ENCODE measurements around the gene PRRC1. TPM values are rescaled to one million over a fixed set of nuclear protein-coding genes. Genes with fewer than 3 reads are reported as not detected.

PRRC1 gene
- total RNA-seq, 2 donors from 2014 or later, result 61.7 to 90.3 TPM

GRCh38 chr5:127577458-127577857 lies 60.0 kb downstream of the PRRC1 start:
- Histone ChIP-seq H3K4me3 (ENCODE audit: low read length) (no peak overlapping the region), H3K36me3 (ENCODE audit: control insufficient read depth, insufficient read depth, low read length) (no peaks in the 10 kb centered on the region), H3K27me3 (ENCODE audit: control insufficient read depth, insufficient read depth, low read length, poor library complexity, severe bottlenecking) (no peaks in the 10 kb centered on the region), H3K4me1 (ENCODE audit: control insufficient read depth, insufficient read depth, low read length) (no peaks in the 10 kb centered on the region), H3K27ac (ENCODE audit: low read depth, low read length) (no peak overlapping the region), H3K9ac (ENCODE audit: extremely low read depth, low read length, poor library complexity, severe bottlenecking) (no peak overlapping the region), H3K9me3 (ENCODE audit: control insufficient read depth, low read length) (peaks cover 25% of the 10 kb centered on the region)
- no peaks in the 10 kb centered on the region for H3K36me3 Mint-ChIP-seq (ENCODE audit: low read depth)
- DNase-seq, result no peak
- no peaks in the 10 kb centered on the region for H3K9me3 Mint-ChIP-seq
- no peak overlapping the region for H3K4me3 Mint-ChIP-seq
- TF ChIP-seq, protein P1, sequence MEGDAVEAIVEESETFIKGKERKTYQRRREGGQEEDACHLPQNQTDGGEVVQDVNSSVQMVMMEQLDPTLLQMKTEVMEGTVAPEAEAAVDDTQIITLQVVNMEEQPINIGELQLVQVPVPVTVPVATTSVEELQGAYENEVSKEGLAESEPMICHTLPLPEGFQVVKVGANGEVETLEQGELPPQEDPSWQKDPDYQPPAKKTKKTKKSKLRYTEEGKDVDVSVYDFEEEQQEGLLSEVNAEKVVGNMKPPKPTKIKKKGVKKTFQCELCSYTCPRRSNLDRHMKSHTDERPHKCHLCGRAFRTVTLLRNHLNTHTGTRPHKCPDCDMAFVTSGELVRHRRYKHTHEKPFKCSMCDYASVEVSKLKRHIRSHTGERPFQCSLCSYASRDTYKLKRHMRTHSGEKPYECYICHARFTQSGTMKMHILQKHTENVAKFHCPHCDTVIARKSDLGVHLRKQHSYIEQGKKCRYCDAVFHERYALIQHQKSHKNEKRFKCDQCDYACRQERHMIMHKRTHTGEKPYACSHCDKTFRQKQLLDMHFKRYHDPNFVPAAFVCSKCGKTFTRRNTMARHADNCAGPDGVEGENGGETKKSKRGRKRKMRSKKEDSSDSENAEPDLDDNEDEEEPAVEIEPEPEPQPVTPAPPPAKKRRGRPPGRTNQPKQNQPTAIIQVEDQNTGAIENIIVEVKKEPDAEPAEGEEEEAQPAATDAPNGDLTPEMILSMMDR (conservative IDR thresholded peaks at IDR 0.05), result no peak
- no peak overlapping the region for H3K27ac Mint-ChIP-seq
- H3K4me1 Mint-ChIP-seq, result no peaks in the 10 kb centered on the region
- 87% methylated on average over 1 of the region's 1 CpG; no CpG with 5 or more reads in 1 of the 2 experiments for WGBS, 2 experiments (ENCODE audit: insufficient coverage in 1 of 2, insufficient read length in 1 of 2)
- H3K27me3 Mint-ChIP-seq (ENCODE audit: insufficient read depth), result no peaks in the 10 kb centered on the region

- no peak for DNase-seq
- Histone ChIP-seq H3K4me3 (ENCODE audit: low read length) (no peak overlapping the region), H3K27me3 (ENCODE audit: control insufficient read depth, insufficient read depth, low read length, poor library complexity, severe bottlenecking) (no peaks in the 10 kb centered on the region), H3K27ac (ENCODE audit: low read depth, low read length) (no peak overlapping the region), H3K9ac (ENCODE audit: extremely low read depth, low read length, poor library complexity, severe bottlenecking) (no peak overlapping the region), H3K4me1 (ENCODE audit: control insufficient read depth, insufficient read depth, low read length) (peaks cover 3% of the 10 kb centered on the region), H3K36me3 (ENCODE audit: control insufficient read depth, insufficient read depth, low read length) (no peaks in the 10 kb centered on the region), H3K9me3 (ENCODE audit: control insufficient read depth, low read length) (peaks cover 12% of the 10 kb centered on the region)
- Mint-ChIP-seq H3K36me3 (ENCODE audit: low read depth) (no peaks in the 10 kb centered on the region), H3K27ac (no peak overlapping the region), H3K27me3 (ENCODE audit: insufficient read depth) (no peaks in the 10 kb centered on the region), H3K9me3 (no peaks in the 10 kb centered on the region), H3K4me3 (no peak overlapping the region), H3K4me1 (peaks cover 3% of the 10 kb centered on the region)
- WGBS, 2 experiments (ENCODE audit: insufficient coverage in 1 of 2, insufficient read length in 1 of 2), result 96 to 100% methylated on average over 1 to 2 of the region's 2 CpGs
- TF ChIP-seq, protein P1 (conservative IDR thresholded peaks at IDR 0.05), result no peak
Observed at GRCh38 chr5:127580731-127581130, 63.3 kb downstream of the PRRC1 start.

DNA sequence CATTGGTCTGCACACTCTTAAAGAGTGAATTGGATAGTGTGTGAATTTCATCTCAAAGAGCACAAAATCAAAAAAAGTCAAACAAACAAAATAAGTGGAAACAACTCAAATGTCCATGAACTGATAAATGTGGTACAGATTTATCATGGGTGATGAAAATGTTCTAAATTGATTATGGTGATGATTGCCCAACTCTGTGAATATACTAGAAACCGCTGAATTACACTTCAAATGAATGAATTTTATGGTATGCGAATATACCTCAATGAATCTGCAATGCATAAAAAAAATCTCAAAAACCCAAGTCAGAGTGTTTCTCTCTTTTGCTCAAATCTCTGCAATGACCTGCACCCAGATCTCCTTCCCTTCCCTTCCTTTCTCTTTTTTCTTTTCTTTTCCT lies 64.0 kb downstream of the PRRC1 start:
- Mint-ChIP-seq H3K27me3 (ENCODE audit: insufficient read depth) (no peaks in the 10 kb centered on the region), H3K4me3 (no peak overlapping the region), H3K36me3 (ENCODE audit: low read depth) (no peaks in the 10 kb centered on the region), H3K27ac (no peak overlapping the region), H3K4me1 (peaks cover 11% of the 10 kb centered on the region), H3K9me3 (no peaks in the 10 kb centered on the region)
- H3K9me3 ChIP-seq (ENCODE audit: control insufficient read depth, low read length), result peaks cover 4% of the 10 kb centered on the region
- TF ChIP-seq, protein P1 (conservative IDR thresholded peaks at IDR 0.05), result no peak
- peaks cover 5% of the 10 kb centered on the region for H3K4me1 ChIP-seq (ENCODE audit: control insufficient read depth, insufficient read depth, low read length)
- H3K9ac ChIP-seq (ENCODE audit: extremely low read depth, low read length, poor library complexity, severe bottlenecking), result no peak overlapping the region
- 94 to 98% methylated on average over 2 of the region's 2 CpGs for WGBS, 2 experiments (ENCODE audit: insufficient coverage in 1 of 2, insufficient read length in 1 of 2)
- H3K27ac ChIP-seq (ENCODE audit: low read depth, low read length), result no peak overlapping the region
- no peak for DNase-seq
- H3K36me3 ChIP-seq (ENCODE audit: control insufficient read depth, insufficient read depth, low read length), result no peaks in the 10 kb centered on the region
- H3K4me3 ChIP-seq (ENCODE audit: low read length), result no peak overlapping the region
- H3K27me3 ChIP-seq (ENCODE audit: control insufficient read depth, insufficient read depth, low read length, poor library complexity, severe bottlenecking), result no peaks in the 10 kb centered on the region
